ENCODE results near the gene MTHFD2L.

The MTHFD2L gene

DNA sequence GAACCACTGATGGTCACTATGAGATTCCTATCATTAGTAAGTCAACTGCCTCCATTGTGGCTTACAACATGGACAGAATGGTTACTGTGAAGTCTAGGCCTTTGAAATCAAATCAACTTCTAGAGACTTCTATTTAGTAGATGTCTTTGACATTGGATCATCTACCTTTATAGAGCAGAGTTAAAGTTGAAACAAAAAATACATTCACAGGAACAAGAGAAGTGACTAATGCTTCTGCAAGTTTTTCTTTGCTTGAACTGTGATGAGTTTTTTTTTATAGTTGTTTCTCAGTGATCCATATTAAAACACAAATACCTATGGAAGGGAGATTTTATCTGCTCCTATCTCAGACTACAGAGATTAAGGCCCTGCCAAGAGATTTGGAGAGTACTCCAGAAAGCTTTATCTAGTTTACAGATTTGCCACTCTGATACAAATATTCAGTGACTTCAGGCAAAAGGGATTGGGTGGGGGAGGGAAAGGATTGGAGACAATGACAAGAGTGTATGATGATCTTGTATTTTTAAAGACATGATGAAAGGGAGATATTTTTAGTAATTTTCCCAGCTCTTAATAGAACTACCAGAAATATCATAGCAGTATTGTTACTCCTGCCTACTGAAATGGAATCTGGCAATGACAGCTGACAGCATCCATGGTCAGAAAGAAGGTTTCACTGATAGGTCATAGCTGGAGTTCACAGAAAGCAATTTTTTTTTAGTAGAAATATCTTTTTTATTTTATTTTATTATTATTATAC, 134.4 kb downstream of the MTHFD2L start:
- H4K20me1 ChIP-seq (ENCODE audit: insufficient read depth), result no peaks in the 10 kb centered on the region
- no peak overlapping the region for H3K4me3 ChIP-seq (IDR thresholded peaks at IDR 0.05; ENCODE audit: insufficient read depth, low read depth, low read length)
- H3K79me2 ChIP-seq (ENCODE audit: insufficient read depth, low read depth), result no peaks in the 10 kb centered on the region
- no peak overlapping the region for H3K9ac ChIP-seq
- no peaks in the 10 kb centered on the region for H3K4me1 ChIP-seq (ENCODE audit: low read depth, poor library complexity, severe bottlenecking)
- no peaks in the 10 kb centered on the region for H3K36me3 ChIP-seq (ENCODE audit: insufficient read depth)
- H2AFZ ChIP-seq (ENCODE audit: low read depth), result no peak overlapping the region
- H3K27ac ChIP-seq, result no peak overlapping the region
- no peaks in the 10 kb centered on the region for H3K27me3 ChIP-seq (ENCODE audit: insufficient read depth, low read depth)
- H3K4me2 ChIP-seq, result no peak overlapping the region
- TF ChIP-seq, protein P1, sequence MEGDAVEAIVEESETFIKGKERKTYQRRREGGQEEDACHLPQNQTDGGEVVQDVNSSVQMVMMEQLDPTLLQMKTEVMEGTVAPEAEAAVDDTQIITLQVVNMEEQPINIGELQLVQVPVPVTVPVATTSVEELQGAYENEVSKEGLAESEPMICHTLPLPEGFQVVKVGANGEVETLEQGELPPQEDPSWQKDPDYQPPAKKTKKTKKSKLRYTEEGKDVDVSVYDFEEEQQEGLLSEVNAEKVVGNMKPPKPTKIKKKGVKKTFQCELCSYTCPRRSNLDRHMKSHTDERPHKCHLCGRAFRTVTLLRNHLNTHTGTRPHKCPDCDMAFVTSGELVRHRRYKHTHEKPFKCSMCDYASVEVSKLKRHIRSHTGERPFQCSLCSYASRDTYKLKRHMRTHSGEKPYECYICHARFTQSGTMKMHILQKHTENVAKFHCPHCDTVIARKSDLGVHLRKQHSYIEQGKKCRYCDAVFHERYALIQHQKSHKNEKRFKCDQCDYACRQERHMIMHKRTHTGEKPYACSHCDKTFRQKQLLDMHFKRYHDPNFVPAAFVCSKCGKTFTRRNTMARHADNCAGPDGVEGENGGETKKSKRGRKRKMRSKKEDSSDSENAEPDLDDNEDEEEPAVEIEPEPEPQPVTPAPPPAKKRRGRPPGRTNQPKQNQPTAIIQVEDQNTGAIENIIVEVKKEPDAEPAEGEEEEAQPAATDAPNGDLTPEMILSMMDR (conservative IDR thresholded peaks at IDR 0.05; ENCODE audit: low read depth, low read length), result no peak

DNA sequence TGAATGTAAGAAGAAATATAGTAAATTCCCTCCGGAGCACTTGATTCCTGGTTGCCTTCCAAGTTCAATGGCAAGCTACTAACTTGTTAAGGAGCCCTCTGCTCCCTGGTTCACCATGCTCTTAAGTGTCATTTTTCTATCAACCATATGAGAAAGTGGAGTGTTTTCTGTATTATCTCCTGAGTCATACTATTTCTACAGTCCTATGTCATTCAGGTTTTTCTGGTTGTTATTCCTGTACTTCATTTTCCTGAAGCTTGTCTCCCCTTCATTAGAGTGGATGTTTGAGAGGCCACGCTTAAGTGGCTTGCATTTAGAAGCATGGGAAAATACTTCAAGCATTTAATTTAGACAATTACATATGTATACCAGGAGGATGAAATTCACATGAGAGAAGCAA, 135.6 kb downstream of the MTHFD2L start:
- Histone ChIP-seq H3K9ac (no peak overlapping the region), H3K4me3 (IDR thresholded peaks at IDR 0.05; ENCODE audit: insufficient read depth, low read depth, low read length) (no peak overlapping the region), H2AFZ (ENCODE audit: low read depth) (no peak overlapping the region), H3K4me2 (no peak overlapping the region), H3K36me3 (ENCODE audit: insufficient read depth) (no peaks in the 10 kb centered on the region), H4K20me1 (ENCODE audit: insufficient read depth) (no peaks in the 10 kb centered on the region), H3K79me2 (ENCODE audit: insufficient read depth, low read depth) (no peaks in the 10 kb centered on the region), H3K27ac (no peak overlapping the region), H3K4me1 (ENCODE audit: low read depth, poor library complexity, severe bottlenecking) (no peaks in the 10 kb centered on the region), H3K27me3 (ENCODE audit: insufficient read depth, low read depth) (no peaks in the 10 kb centered on the region)
- TF ChIP-seq, protein P1 (conservative IDR thresholded peaks at IDR 0.05; ENCODE audit: low read depth, low read length), result no peak

DNA sequence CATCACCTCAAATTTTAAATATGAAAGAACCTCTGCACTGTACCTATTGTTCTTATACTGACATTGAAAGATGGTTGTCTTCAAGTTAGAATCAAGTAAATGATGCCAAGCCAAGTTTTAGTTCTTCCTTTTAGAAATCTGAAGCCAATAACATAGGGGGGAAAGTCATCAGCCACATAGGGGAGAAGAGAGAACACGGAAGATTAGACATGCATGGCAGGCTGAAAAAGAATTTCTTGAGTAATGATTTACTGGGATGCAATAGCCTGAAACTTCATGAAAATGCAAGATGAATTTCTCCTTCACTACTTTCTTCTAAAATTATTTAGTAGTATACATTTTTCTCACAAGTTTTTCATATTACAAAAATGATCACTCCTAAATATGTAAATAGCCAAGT, 136.8 kb downstream of the MTHFD2L start:
- Histone ChIP-seq H3K4me2 (no peak overlapping the region), H3K79me2 (ENCODE audit: insufficient read depth, low read depth) (no peaks in the 10 kb centered on the region), H3K27me3 (ENCODE audit: insufficient read depth, low read depth) (no peaks in the 10 kb centered on the region), H3K36me3 (ENCODE audit: insufficient read depth) (no peaks in the 10 kb centered on the region), H2AFZ (ENCODE audit: low read depth) (no peak overlapping the region), H3K4me3 (IDR thresholded peaks at IDR 0.05; ENCODE audit: insufficient read depth, low read depth, low read length) (no peak overlapping the region), H3K4me1 (ENCODE audit: low read depth, poor library complexity, severe bottlenecking) (no peaks in the 10 kb centered on the region), H3K27ac (no peak overlapping the region), H3K9ac (no peak overlapping the region), H4K20me1 (ENCODE audit: insufficient read depth) (no peaks in the 10 kb centered on the region)
- TF ChIP-seq, protein P1 (conservative IDR thresholded peaks at IDR 0.05; ENCODE audit: low read depth, low read length), result no peak

DNA sequence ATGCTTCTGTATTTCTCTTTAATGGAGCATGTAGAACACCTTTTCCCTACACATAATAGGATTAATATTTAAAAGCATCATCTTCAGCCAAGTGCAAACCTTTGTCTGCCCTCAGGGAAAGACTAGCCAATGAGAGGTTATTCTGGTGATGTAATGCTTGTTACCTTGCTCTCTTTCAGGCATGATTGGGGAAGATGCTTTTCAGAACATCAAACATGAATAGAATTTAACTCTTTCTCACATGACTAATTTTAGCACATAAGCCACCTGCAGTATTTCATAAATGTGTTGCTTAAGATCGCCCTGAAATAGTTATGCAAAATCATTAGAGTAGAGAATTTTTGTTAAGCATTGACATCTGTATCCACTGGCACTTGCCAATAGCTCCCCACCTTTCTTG, 139.6 kb downstream of the MTHFD2L start:
- Histone ChIP-seq H3K36me3 (ENCODE audit: insufficient read depth) (no peaks in the 10 kb centered on the region), H3K27ac (no peak overlapping the region), H3K4me1 (ENCODE audit: low read depth, poor library complexity, severe bottlenecking) (no peaks in the 10 kb centered on the region), H4K20me1 (ENCODE audit: insufficient read depth) (no peaks in the 10 kb centered on the region), H3K4me2 (no peak overlapping the region), H3K27me3 (ENCODE audit: insufficient read depth, low read depth) (no peaks in the 10 kb centered on the region), H3K79me2 (ENCODE audit: insufficient read depth, low read depth) (no peaks in the 10 kb centered on the region), H2AFZ (ENCODE audit: low read depth) (no peak overlapping the region), H3K9ac (no peak overlapping the region), H3K4me3 (IDR thresholded peaks at IDR 0.05; ENCODE audit: insufficient read depth, low read depth, low read length) (no peak overlapping the region)
- TF ChIP-seq, protein P1 (conservative IDR thresholded peaks at IDR 0.05; ENCODE audit: low read depth, low read length), result no peak
